SK-N-SH treated with all-trans-retinoic acid at 6 μM for 48 hours (cell line): ENCODE results near the gene BPI.

Experiments used
- ATAC-seq: fragments of 200-7000 bp; cut with Tn5 transposase; 3 replicates; pipeline ENCODE4 v1.9.1; 2020; ENCODE audit warnings: mild to moderate bottlenecking, moderate library complexity
- ARNTL ChIP-seq: fragments of 450-650 bp; formaldehyde crosslinking; IDR thresholded peaks from 2 replicates; pipeline ENCODE4 v1.5.0; 2020; ENCODE audit warnings: low read depth, mild to moderate bottlenecking, moderate library complexity, borderline replicate concordance
- BACH2 ChIP-seq: fragments of 250-450 bp; sonication (Bioruptor Pico); IDR thresholded peaks from 2 replicates; pipeline ENCODE4 v1.9.0; 2021; ENCODE audit warnings: mild to moderate bottlenecking, borderline replicate concordance
- CSDC2 ChIP-seq: fragments of 250-450 bp; sonication (Bioruptor Pico); IDR thresholded peaks from 2 replicates; pipeline ENCODE4 v1.5.0; 2020; ENCODE audit warnings: mild to moderate bottlenecking, moderate library complexity
- ESRRG ChIP-seq: fragments of 250-450 bp; sonication (Bioruptor Pico); IDR thresholded peaks from 2 replicates; pipeline ENCODE4 v1.6.1; 2021; ENCODE audit warnings: mild to moderate bottlenecking
- GLIS3 ChIP-seq: fragments of 250-450 bp; sonication (Bioruptor Pico); IDR thresholded peaks from 2 replicates; pipeline ENCODE4 v1.5.0; 2020; ENCODE audit warnings: mild to moderate bottlenecking, moderate library complexity
- ISL1 ChIP-seq: fragments of 250-450 bp; sonication (Bioruptor Pico); IDR thresholded peaks from 2 replicates; pipeline ENCODE4 v2.1.2; 2022; ENCODE audit warnings: mild to moderate bottlenecking, moderate library complexity
- OSR1 ChIP-seq: fragments of 250-450 bp; sonication (Bioruptor Pico); IDR thresholded peaks from 2 replicates; pipeline ENCODE4 v1.8.0; 2022; ENCODE audit warnings: moderate library complexity, mild to moderate bottlenecking, inconsistent platforms
- PATZ1 ChIP-seq: fragments of 250-450 bp; sonication (Bioruptor Pico); IDR thresholded peaks from 2 replicates; pipeline ENCODE4 v1.8.0; 2020; ENCODE audit warnings: mild to moderate bottlenecking, moderate library complexity, borderline replicate concordance
- PPARA ChIP-seq: fragments of 250-450 bp; sonication (Bioruptor Pico); IDR thresholded peaks from 2 replicates; pipeline ENCODE4 v1.5.0; 2020; ENCODE audit warnings: mild to moderate bottlenecking, borderline replicate concordance
- RARB ChIP-seq: fragments of 250-450 bp; sonication (Bioruptor Pico); IDR thresholded peaks from 2 replicates; pipeline ENCODE4 v1.8.0; 2021; ENCODE audit warnings: mild to moderate bottlenecking, moderate library complexity
- SNAI2 ChIP-seq: fragments of 250-450 bp; sonication (Bioruptor Pico); IDR thresholded peaks from 2 replicates; pipeline ENCODE4 v1.5.0; 2020; ENCODE audit warnings: mild to moderate bottlenecking, moderate library complexity
- TCF4 ChIP-seq: fragments of 250-450 bp; sonication (Bioruptor Pico); IDR thresholded peaks from 2 replicates; pipeline ENCODE4 v1.8.0; 2021; ENCODE audit warnings: mild to moderate bottlenecking, moderate library complexity, borderline replicate concordance
- TOX ChIP-seq: fragments of 250-450 bp; sonication (Bioruptor Pico); IDR thresholded peaks from 2 replicates; pipeline ENCODE4 v1.8.0; 2021; ENCODE audit warnings: mild to moderate bottlenecking, moderate library complexity, borderline replicate concordance
- TSHZ2 ChIP-seq: fragments of 250-450 bp; sonication (Bioruptor Pico); IDR thresholded peaks from 2 replicates; pipeline ENCODE4 v1.5.0; 2020; ENCODE audit warnings: mild to moderate bottlenecking, moderate library complexity
- ZC3H10 ChIP-seq: fragments of 250-450 bp; sonication (Bioruptor Pico); IDR thresholded peaks from 2 replicates; pipeline ENCODE4 v1.5.1; 2021; ENCODE audit warnings: mild to moderate bottlenecking, moderate library complexity
- ZFP3 ChIP-seq: fragments of 250-450 bp; sonication (Bioruptor Pico); IDR thresholded peaks from 2 replicates; pipeline ENCODE4 v1.5.0; 2020; ENCODE audit warnings: mild to moderate bottlenecking, moderate library complexity
- ZFP30 ChIP-seq: fragments of 450-650 bp; formaldehyde crosslinking; IDR thresholded peaks from 2 replicates; pipeline ENCODE4 v1.5.0; 2022; ENCODE audit warnings: mild to moderate bottlenecking, moderate library complexity
- ZNF565 ChIP-seq: fragments of 450-650 bp; formaldehyde crosslinking; conservative IDR thresholded peaks from 2 replicates; pipeline ENCODE4 v1.5.0; 2020; ENCODE audit warnings: low read depth, mild to moderate bottlenecking, moderate library complexity
- ZNF8 ChIP-seq: fragments of 450-650 bp; formaldehyde crosslinking; IDR thresholded peaks from 2 replicates; pipeline ENCODE4 v1.5.0; 2020; ENCODE audit warnings: mild to moderate bottlenecking, moderate library complexity
- TF ChIP-seq, protein P1 (sequence below): fragments of 250-450 bp; sonication (Bioruptor Pico); IDR thresholded peaks from 2 replicates; pipeline ENCODE4 v1.5.1; 2021; ENCODE audit warnings: mild to moderate bottlenecking, moderate library complexity
- TF ChIP-seq, protein P2 (sequence below): fragments of 250-450 bp; sonication (Bioruptor Pico); IDR thresholded peaks from 2 replicates; pipeline ENCODE4 v1.5.1; 2020; ENCODE audit warnings: low read depth, mild to moderate bottlenecking, moderate library complexity
- TF ChIP-seq, protein P3 (sequence below): fragments of 250-450 bp; sonication (Bioruptor Pico); IDR thresholded peaks from 2 replicates; pipeline ENCODE4 v1.8.0; 2021; ENCODE audit warnings: low read depth, mild to moderate bottlenecking, moderate library complexity, borderline replicate concordance

Gene BPI

GRCh38 chr20:38339997-38340396 lies 36.0 kb downstream of the BPI start:
- TF ChIP-seq GLIS3 = no peak
- TF ChIP-seq TOX (CRISPR knock-in tag) = no peak
- TF ChIP-seq TSHZ2 (CRISPR knock-in tag) = no peak
- TF ChIP-seq RARB (CRISPR knock-in tag) = no peak
- no peak for TF ChIP-seq PPARA
- no peak for TF ChIP-seq ZFP30
- TF ChIP-seq ZFP3 (CRISPR knock-in tag) = no peak
- no peak for TF ChIP-seq ZNF8 (CRISPR knock-in tag)
- no peak for TF ChIP-seq ISL1 (CRISPR knock-in tag)
- no peak for TF ChIP-seq BACH2 (CRISPR knock-in tag)
- TF ChIP-seq OSR1 (CRISPR knock-in tag) = no peak
- no peak for ATAC-seq

DNA sequence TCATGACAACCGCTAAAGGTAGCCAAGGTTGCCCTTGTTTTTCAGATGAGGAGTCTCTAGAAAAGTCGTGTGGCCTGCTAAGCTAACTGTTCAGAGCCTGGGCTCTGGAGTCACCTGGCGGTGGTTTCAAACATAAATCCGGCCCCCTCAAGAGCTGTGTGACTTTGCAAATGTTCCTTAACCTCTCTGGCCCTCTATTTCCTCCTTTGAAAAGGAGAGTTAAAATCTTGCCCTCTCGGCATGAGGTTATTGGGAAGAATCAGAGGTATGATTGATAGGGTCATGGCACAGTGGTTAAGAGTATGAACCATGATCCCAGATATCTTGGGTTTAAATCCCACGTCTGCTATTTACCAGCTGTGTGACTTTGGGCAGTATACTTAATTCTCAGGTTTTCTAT lies 36.7 kb downstream of the BPI start:
- no peak for TF ChIP-seq ZC3H10
- TF ChIP-seq OSR1 (CRISPR knock-in tag) = no peak
- TF ChIP-seq SNAI2 (CRISPR knock-in tag) = no peak
- TF ChIP-seq, protein P1, sequence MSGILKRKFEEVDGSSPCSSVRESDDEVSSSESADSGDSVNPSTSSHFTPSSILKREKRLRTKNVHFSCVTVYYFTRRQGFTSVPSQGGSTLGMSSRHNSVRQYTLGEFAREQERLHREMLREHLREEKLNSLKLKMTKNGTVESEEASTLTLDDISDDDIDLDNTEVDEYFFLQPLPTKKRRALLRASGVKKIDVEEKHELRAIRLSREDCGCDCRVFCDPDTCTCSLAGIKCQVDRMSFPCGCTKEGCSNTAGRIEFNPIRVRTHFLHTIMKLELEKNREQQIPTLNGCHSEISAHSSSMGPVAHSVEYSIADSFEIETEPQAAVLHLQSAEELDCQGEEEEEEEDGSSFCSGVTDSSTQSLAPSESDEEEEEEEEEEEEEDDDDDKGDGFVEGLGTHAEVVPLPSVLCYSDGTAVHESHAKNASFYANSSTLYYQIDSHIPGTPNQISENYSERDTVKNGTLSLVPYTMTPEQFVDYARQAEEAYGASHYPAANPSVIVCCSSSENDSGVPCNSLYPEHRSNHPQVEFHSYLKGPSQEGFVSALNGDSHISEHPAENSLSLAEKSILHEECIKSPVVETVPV (CRISPR knock-in tag) = no peak
- no peak for TF ChIP-seq BACH2 (CRISPR knock-in tag)
- TF ChIP-seq TCF4 = no peak
- ATAC-seq = no peak

- ATAC-seq = no peak
- no peak for TF ChIP-seq ZFP30
- no peak for TF ChIP-seq TSHZ2 (CRISPR knock-in tag)
- no peak for TF ChIP-seq ZNF565
- TF ChIP-seq ZNF8 (CRISPR knock-in tag) = no peak
- TF ChIP-seq, protein P1 (CRISPR knock-in tag) = no peak
- no peak for TF ChIP-seq CSDC2 (CRISPR knock-in tag)
- no peak for TF ChIP-seq RARB (CRISPR knock-in tag)
- no peak for TF ChIP-seq GLIS3
- TF ChIP-seq ISL1 (CRISPR knock-in tag) = no peak
- TF ChIP-seq, protein P2, sequence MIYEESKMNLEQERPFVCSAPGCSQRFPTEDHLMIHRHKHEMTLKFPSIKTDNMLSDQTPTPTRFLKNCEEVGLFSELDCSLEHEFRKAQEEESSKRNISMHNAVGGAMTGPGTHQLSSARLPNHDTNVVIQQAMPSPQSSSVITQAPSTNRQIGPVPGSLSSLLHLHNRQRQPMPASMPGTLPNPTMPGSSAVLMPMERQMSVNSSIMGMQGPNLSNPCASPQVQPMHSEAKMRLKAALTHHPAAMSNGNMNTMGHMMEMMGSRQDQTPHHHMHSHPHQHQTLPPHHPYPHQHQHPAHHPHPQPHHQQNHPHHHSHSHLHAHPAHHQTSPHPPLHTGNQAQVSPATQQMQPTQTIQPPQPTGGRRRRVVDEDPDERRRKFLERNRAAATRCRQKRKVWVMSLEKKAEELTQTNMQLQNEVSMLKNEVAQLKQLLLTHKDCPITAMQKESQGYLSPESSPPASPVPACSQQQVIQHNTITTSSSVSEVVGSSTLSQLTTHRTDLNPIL (CRISPR knock-in tag) = no peak
- TF ChIP-seq, protein P3, sequence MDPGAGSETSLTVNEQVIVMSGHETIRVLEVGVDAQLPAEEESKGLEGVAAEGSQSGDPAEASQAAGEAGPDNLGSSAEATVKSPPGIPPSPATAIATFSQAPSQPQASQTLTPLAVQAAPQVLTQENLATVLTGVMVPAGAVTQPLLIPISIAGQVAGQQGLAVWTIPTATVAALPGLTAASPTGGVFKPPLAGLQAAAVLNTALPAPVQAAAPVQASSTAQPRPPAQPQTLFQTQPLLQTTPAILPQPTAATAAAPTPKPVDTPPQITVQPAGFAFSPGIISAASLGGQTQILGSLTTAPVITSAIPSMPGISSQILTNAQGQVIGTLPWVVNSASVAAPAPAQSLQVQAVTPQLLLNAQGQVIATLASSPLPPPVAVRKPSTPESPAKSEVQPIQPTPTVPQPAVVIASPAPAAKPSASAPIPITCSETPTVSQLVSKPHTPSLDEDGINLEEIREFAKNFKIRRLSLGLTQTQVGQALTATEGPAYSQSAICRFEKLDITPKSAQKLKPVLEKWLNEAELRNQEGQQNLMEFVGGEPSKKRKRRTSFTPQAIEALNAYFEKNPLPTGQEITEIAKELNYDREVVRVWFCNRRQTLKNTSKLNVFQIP = no peak
- TF ChIP-seq ESRRG = no peak
- TF ChIP-seq ARNTL = no peak
- TF ChIP-seq TOX (CRISPR knock-in tag) = no peak
- TF ChIP-seq PATZ1 (CRISPR knock-in tag) = no peak
- TF ChIP-seq OSR1 (CRISPR knock-in tag) = no peak
- TF ChIP-seq SNAI2 (CRISPR knock-in tag) = no peak
- TF ChIP-seq BACH2 (CRISPR knock-in tag) = no peak
- no peak for TF ChIP-seq ZC3H10
Observed at GRCh38 chr20:38342216-38342615, 38.3 kb downstream of the BPI start.
